Measurements from ENCODE around the gene IDUA.
A peak's percentile ranks its signal among the peaks of the same experiment; 100 is the strongest.
"Not testable (repeated sequence)": the region's sequence is repeated elsewhere in the genome, so short reads cannot be mapped to it uniquely, and the experiment has no call there.

IDUA gene

DNA sequence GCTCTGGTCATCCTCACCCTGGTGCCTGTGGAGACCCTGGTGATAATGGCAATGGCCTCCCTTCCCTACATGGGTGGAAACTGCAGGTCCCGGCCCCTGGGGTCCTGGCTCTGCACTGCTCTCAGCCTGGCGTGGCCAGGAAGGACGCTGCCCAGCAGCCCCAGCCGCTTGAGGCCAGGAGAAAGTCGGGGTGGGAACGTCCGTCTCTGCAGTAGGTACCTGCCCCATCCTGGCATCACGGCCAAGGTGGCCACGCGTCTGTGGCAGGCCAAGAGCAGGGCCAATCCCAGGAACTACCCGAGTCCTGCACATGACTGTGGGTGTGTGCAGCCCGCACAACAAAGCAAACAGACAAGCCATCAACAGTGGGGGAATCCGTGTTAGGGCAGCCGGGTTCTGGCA lies 58.4 kb downstream of the IDUA start:
- no peak for DNase-seq (ENCODE audit: low read depth, low spot score)
- TF ChIP-seq, protein P1, sequence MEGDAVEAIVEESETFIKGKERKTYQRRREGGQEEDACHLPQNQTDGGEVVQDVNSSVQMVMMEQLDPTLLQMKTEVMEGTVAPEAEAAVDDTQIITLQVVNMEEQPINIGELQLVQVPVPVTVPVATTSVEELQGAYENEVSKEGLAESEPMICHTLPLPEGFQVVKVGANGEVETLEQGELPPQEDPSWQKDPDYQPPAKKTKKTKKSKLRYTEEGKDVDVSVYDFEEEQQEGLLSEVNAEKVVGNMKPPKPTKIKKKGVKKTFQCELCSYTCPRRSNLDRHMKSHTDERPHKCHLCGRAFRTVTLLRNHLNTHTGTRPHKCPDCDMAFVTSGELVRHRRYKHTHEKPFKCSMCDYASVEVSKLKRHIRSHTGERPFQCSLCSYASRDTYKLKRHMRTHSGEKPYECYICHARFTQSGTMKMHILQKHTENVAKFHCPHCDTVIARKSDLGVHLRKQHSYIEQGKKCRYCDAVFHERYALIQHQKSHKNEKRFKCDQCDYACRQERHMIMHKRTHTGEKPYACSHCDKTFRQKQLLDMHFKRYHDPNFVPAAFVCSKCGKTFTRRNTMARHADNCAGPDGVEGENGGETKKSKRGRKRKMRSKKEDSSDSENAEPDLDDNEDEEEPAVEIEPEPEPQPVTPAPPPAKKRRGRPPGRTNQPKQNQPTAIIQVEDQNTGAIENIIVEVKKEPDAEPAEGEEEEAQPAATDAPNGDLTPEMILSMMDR (IDR thresholded peaks at IDR 0.05; ENCODE audit: low read depth, low read length) = no peak
- H3K4me3 ChIP-seq (ENCODE audit: low read depth, low read length) = no peak overlapping the region
- in situ Hi-C loops (cut with HindIII; ENCODE audit: low sequenced_read_pairs) = no loop called here

DNA sequence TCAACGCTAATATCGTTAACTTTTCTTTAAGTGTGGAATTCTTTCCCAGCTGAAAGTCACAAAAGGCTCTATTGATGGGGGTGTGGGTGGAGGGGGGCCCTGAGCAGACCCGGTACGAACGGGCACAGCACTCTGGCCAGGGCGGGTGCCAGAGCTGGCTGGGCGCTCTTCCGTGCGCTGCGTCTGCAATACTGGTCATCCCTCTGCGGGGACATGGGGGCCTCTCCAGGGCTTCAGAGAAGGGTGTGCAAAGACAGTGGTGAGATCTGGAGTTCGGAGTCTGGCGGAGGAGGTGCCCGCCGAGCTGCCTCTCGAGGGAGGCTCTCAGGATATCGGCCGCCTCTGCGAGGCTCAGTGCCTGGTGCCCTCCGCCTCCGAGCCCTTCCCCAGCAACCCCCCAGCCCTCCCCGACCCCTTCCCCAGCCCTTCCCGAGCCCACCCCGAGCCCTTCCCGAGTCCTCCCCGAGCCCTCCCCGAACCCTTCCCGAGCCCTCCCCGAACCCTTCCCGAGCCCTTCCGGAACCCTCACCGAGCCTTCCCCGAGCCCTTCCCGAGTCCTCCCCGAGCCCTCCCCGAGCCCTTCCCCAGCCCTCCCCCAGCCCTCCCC lies 58.9 kb downstream of the IDUA start:
- TF ChIP-seq, protein P1 (IDR thresholded peaks at IDR 0.05; ENCODE audit: low read depth, low read length) = no peak

DNA sequence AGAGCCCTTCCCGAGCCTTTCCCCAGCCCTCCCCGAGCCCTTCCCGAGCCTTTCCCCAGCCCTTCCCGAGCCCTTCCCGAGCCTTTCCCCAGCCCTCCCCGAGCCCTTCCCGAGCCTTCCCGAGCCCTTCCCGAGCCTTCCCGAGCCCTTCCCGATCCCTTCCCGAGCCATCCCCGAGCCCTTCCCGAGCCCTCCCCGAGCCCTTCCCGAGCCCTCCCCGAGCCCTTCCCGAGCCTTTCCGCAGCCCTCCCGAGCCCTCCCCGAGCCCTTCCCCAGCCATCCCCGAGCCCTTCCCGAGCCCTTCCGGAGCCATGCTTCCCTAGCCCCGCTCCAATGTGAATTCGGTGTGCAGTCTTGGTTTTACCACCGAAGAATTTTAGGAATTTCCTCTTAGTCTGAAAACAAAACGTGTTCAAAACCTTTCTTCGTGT lies 59.8 kb downstream of the IDUA start:
- H3K4me3 ChIP-seq (ENCODE audit: low read depth, low read length); in situ Hi-C loops (cut with HindIII; ENCODE audit: low sequenced_read_pairs): not testable (repeated sequence)
- DNase-seq (ENCODE audit: low read depth, low spot score) = peak; percentile 69

More for the DNA sequence above, 58.9 kb downstream of the IDUA start:
- no peak overlapping the region for H3K4me3 ChIP-seq (ENCODE audit: low read depth, low read length)
- DNase-seq (ENCODE audit: low read depth, low spot score) = no peak
- in situ Hi-C loops (cut with HindIII; ENCODE audit: low sequenced_read_pairs) = no loop called here

DNA sequence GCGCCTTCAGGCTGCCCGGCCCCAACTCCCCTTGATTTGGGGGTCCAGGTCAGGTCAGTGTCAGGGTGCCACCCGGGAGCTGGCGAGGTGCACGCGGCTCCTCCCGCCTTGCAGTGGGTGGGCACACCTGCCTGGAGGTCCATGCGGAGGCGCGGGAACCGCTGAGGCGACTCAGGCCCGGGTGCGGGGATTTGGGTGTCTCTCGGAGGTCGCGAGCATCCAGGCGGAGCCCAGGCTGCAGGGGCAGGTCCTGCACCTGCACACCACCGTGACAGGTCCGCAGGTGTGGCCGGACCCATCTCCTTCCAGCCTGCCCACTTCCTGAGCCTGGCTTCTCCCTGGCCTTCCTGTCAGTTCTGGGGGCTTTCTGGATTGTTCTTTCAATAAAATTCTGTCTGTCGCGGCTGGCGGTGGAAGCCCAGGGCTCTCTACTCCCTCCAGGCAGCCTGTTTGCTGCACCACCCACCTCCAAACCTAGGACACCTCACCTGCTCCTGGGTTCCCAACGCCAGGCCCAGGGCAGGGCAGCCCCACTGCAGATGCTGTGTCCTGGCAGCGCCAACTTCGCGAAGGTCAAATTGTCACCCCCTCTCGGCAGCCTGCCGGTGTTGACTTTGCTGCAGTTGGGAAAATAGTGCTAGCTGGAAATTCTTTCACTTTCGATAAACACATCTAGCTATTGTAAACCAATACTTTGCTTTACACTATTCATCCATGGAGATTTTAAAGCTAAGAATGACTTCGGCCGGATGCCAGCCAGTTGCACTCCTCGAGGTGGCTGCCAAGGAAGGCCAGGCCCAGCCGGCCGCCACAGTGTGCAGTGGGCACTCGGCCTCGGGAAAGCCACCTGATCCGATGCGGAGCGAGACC lies 60.5 kb downstream of the IDUA start:
- in situ Hi-C loops (cut with HindIII; ENCODE audit: low sequenced_read_pairs) = no loop called here
- TF ChIP-seq, protein P1 (IDR thresholded peaks at IDR 0.05; ENCODE audit: low read depth, low read length) = no peak
- DNase-seq (ENCODE audit: low read depth, low spot score) = no peak
- no peak overlapping the region for H3K4me3 ChIP-seq (ENCODE audit: low read depth, low read length)

DNA sequence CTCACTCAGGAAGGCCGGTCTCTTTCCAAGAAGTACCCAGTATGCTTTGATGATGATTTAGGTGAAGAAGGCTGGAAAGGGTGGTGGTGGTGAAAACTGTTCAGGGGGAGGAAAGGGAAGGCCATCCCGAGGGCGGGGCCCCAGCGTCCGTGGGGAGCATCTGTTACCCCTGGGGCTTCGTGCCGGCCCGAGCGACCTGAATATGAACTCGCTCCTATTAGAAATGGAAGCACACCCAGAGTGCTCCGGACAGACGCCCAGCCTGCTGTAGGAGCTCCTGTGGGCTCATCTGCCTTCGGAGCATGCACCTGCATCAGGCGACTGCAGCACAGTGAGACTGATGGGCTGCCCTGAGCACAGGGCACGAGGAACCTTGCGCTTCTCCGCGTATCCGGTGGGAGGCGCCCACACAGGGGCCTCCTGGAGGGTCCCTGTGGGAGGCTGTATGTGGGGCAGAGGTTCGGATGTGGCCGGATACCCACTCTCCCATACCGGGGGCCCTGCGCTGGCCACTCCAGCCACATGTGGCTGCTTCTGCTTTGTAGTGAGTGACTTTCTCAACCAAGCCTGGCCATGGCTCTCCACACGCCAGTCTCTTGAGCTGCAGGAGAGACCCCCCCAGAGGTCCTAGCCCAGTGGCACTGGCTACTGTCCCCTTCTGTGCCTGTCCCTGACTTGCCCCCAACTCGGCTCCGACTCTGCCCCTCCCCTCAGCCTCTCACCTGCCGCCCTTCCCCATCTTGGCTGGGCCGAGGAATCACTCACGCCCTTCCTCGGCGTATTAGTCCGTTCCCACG lies 61.3 kb downstream of the IDUA start:
- in situ Hi-C loops (cut with HindIII; ENCODE audit: low sequenced_read_pairs) = no loop called here
- no peak for DNase-seq (ENCODE audit: low read depth, low spot score)
- no peak overlapping the region for H3K4me3 ChIP-seq (ENCODE audit: low read depth, low read length)
- TF ChIP-seq, protein P1 (IDR thresholded peaks at IDR 0.05; ENCODE audit: low read depth, low read length) = no peak

DNA sequence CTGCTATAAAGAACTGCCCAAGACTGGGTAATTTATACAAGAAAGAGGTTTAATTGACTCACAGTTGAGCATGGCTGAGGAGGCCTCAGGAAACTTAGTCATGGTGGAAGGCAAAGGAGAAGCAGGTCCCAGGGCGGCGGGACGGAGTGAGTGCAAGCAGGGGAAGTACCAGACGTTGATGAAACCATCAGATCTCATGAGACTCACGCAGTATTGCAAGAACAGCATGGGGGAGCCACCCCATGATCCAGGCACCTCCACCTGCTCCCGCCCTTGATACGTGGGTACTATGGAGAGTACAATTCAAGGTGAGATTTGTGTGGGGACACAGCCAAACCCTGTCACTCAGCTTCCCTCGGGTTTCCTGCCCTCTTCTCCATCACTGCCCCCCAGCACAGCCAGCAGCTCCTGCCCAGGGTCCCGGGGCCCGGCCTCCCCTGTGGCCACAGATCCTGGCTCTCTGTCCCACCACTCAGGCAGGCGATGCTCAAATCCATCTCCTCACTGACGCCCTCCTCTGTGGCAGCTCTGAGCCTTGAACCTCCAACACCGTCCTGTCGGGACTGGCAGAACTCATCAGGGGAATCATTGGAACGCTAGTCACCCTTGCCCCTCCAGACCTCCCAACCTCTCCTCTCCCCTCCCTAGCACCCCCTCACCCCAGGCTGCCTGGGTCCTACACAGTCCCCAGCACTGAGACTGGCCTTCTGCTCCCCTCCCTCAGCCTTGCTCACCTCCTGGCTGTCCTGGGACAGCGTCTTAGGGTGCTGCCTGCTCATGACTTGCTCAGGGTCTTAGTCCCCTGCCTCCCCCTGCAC lies 62.1 kb downstream of the IDUA start:
- in situ Hi-C loops (cut with HindIII; ENCODE audit: low sequenced_read_pairs) = no loop called here
- no peak overlapping the region for H3K4me3 ChIP-seq (ENCODE audit: low read depth, low read length)
- no peak for DNase-seq (ENCODE audit: low read depth, low spot score)
- TF ChIP-seq, protein P1 (IDR thresholded peaks at IDR 0.05; ENCODE audit: low read depth, low read length) = no peak
